ENCODE data around the gene PGAP1.

PGAP1 gene

GRCh38 chr2:196783431-196784094 lies 142.9 kb downstream of the PGAP1 start:
- DNase-seq: no peak

Measured in NCI-H1436 (cell line).